Natural killer cell (primary cell): ENCODE data around the gene ZNF655. TPM values are rescaled to one million over a fixed set of nuclear protein-coding genes. Genes with fewer than 3 reads are reported as not detected.

Source experiments
- ATAC-seq, 3 donors: fragments of 150-1000 bp in 2 of 3; fragments of 200-7000 bp in 1 of 3; cut with Tn5 transposase; 1 replicate in 1 of 3; 2 replicates in 2 of 3; pipeline ENCODE4 v1.10.0; 2021; ENCODE audit warnings: mild to moderate bottlenecking in 2 of 3, moderate library complexity in 2 of 3
- DNase-seq, 2 donors: peaks; one replicate each; pipeline versions ENCODE4 v3.0.0 to v3.0.0-alpha.2; 2013 to 2021; ENCODE audit warnings: mixed read lengths in 1 of 2
- H3K27ac ChIP-seq: one replicate; pipeline ENCODE4 v1.5.1; 2013; ENCODE audit warnings: mild to moderate bottlenecking, low read length
- H3K27me3 ChIP-seq: one replicate; pipeline ENCODE4 v1.6.1; 2013; ENCODE audit warnings: low read length; ENCODE audit not compliant: control insufficient read depth, insufficient read depth
- H3K36me3 ChIP-seq: one replicate; pipeline ENCODE4 v1.6.1; 2013; ENCODE audit warnings: low read length; ENCODE audit not compliant: control insufficient read depth, insufficient read depth
- H3K4me1 ChIP-seq: one replicate; pipeline ENCODE4 v1.6.1; 2013; ENCODE audit warnings: low read length; ENCODE audit not compliant: control insufficient read depth, insufficient read depth
- H3K4me3 ChIP-seq: one replicate; pipeline ENCODE4 v1.5.1; 2013; ENCODE audit warnings: low read length
- H3K9me3 ChIP-seq: one replicate; pipeline ENCODE4 v1.6.1; 2013; ENCODE audit warnings: low read length; ENCODE audit not compliant: control insufficient read depth, insufficient read depth
- H3K27ac Mint-ChIP-seq, 2 donors: one replicate each; pipeline ENCODE4 v1.8.0; 2022; ENCODE audit warnings: mild to moderate bottlenecking in 2 of 2, mixed read lengths in 2 of 2, moderate library complexity in 1 of 2
- H3K27me3 Mint-ChIP-seq, 2 donors: one replicate each; pipeline ENCODE4 v1.8.0; 2022; ENCODE audit warnings: low read depth in 2 of 2, mixed read lengths in 2 of 2
- H3K36me3 Mint-ChIP-seq: one replicate; pipeline ENCODE4 v1.8.0; 2022; ENCODE audit warnings: mixed read lengths
- H3K4me1 Mint-ChIP-seq, 2 donors: one replicate each; pipeline ENCODE4 v1.8.0; 2022; ENCODE audit warnings: mixed read lengths in 2 of 2
- H3K4me3 Mint-ChIP-seq: one replicate; pipeline ENCODE4 v1.8.0; 2022; ENCODE audit warnings: mild to moderate bottlenecking, moderate library complexity, mixed read lengths
- H3K9me3 Mint-ChIP-seq, 2 donors: one replicate each; pipeline ENCODE4 v1.8.0; 2022; ENCODE audit warnings: mixed read lengths in 2 of 2
- WGBS: methylation state at CpG from one replicate; pipeline ENCODE4 v1.1.7; 2013; ENCODE audit warnings: missing lambda C conversion rate; ENCODE audit not compliant: insufficient coverage; 5-methylcytosine and 5-hydroxymethylcytosine counted together
- intact Hi-C: fragments of 100-400 bp; cut with micrococcal nuclease; formaldehyde crosslinking; loops from one replicate; pipeline ENCODE4 v1.14.2; 2022
- total RNA-seq, 4 donors: library from RNA; stranded (reverse); fragments of 120-200 nt in 1 of 4; gene quantifications; one replicate each; pipeline versions ENCODE4 v1.2.3 to v1.2.4, GENCODE V29; 2013 to 2022
- TF ChIP-seq, protein P1 (sequence below): fragments of 200-600 bp; IDR thresholded peaks from one replicate; pipeline ENCODE4 v1.8.0; 2022; ENCODE audit warnings: antibody characterized with exemption

Gene ZNF655
- total RNA-seq, 3 donors from 2014 or later (not counting 1 experiment from before 2014, with no cell fraction given): 171 to 214 (median 196) TPM

DNA sequence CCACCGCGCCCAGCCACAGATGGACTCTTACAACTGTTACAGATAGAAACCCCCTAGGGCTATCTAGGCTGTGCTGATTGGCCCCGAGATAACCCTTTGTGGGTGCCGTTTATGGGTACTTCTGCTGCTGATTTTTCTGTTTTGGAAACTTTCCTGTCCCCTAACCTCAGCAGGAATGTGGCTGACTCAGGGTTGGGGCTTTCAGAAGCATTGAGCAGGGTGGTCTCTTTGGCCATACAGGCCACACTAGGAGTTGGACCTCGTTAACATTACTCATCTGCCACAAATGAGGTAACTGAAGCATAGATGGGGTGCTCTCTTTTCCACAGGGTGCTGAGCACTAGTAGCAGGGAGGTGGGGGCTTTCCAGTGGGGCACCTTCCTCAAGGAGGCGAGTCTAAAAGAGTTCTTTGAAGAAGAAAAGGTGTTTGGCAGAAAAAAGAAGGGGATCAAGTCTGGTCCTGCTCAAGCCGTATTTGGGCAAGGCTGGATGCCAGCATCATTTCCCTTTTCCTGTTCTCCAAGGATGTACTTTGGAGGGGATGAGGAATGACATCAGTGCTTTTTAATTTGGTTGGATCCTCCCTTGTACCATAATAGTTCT lies 64.8 kb downstream of the ZNF655 start:
- no peak overlapping the region for H3K4me3 ChIP-seq
- Mint-ChIP-seq H3K27me3 (no peaks in the 10 kb centered on the region), H3K4me1 (peaks cover 32 to 48% of the 10 kb centered on the region in 2 donors), H3K4me3 (peak overlapping the region; percentile 78), H3K36me3 (peaks cover 11% of the 10 kb centered on the region), H3K27ac (peak overlapping the region; percentile 85 to 89), H3K9me3 (no peaks in the 10 kb centered on the region)
- DNase-seq: peak in 1 of 2 donors; percentile 57
- no peak overlapping the region for H3K27ac ChIP-seq
- ATAC-seq: no peak
- H3K9me3 ChIP-seq: no peaks in the 10 kb centered on the region
- intact Hi-C loops: no loop called here
- TF ChIP-seq, protein P1, sequence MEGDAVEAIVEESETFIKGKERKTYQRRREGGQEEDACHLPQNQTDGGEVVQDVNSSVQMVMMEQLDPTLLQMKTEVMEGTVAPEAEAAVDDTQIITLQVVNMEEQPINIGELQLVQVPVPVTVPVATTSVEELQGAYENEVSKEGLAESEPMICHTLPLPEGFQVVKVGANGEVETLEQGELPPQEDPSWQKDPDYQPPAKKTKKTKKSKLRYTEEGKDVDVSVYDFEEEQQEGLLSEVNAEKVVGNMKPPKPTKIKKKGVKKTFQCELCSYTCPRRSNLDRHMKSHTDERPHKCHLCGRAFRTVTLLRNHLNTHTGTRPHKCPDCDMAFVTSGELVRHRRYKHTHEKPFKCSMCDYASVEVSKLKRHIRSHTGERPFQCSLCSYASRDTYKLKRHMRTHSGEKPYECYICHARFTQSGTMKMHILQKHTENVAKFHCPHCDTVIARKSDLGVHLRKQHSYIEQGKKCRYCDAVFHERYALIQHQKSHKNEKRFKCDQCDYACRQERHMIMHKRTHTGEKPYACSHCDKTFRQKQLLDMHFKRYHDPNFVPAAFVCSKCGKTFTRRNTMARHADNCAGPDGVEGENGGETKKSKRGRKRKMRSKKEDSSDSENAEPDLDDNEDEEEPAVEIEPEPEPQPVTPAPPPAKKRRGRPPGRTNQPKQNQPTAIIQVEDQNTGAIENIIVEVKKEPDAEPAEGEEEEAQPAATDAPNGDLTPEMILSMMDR: no peak
- no peaks in the 10 kb centered on the region for H3K27me3 ChIP-seq
- H3K36me3 ChIP-seq: peaks cover 89% of the 10 kb centered on the region
- peaks cover 28% of the 10 kb centered on the region for H3K4me1 ChIP-seq
- 83% methylated on average over 7 of the region's 7 CpGs for WGBS

DNA sequence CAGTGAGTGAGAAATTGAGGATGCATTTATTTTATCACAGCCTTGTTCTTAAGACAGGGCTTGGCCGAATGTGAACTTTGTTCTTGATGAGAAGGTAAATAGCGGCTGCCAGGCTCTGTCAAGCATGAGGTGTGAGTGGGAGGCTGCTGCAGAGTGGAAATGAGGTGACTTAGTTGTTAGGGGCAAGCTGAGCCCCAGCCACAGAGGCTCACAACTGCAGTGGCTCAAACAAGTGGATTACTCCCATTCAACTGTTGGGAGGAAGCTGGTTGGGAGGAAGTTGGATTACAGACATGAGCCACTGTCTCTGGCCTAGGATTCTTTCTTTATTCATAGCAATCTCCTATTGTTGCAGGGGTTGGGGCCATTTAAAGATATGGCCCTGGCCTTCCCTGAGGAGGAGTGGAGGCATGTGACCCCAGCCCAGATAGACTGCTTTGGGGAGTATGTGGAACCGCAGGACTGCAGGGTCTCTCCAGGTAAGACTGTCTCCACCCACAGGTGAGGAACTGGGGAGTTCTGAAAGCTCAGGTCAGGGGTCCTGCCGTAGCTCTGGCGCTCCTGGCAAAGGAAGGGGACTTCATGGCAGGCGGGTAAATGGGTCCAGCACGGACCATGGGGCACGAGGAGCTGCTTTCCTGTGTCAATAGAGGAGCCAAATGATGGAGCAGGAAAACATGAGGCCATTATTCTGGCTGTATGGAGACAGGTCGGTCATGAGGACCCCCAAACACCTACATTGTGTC lies 65.4 kb downstream of the ZNF655 start:
- H3K4me1 Mint-ChIP-seq: peaks cover 29 to 42% of the 10 kb centered on the region in 2 donors
- peak overlapping the region; percentile 85 to 89 for H3K27ac Mint-ChIP-seq
- intact Hi-C loops: no loop called here
- H3K4me1 ChIP-seq: peaks cover 28% of the 10 kb centered on the region
- H3K27me3 ChIP-seq: no peaks in the 10 kb centered on the region
- DNase-seq: peak in 1 of 2 donors; percentile 55
- ATAC-seq: peak; percentile 2 to 13 (median 11)
- H3K36me3 Mint-ChIP-seq: peaks cover 16% of the 10 kb centered on the region
- no peaks in the 10 kb centered on the region for H3K9me3 ChIP-seq
- peak overlapping the region; percentile 64 for H3K27ac ChIP-seq
- no peak overlapping the region for H3K4me3 ChIP-seq
- no peaks in the 10 kb centered on the region for H3K9me3 Mint-ChIP-seq
- peak overlapping the region; percentile 78 for H3K4me3 Mint-ChIP-seq
- TF ChIP-seq, protein P1: no peak
- 79% methylated on average over 9 of the region's 9 CpGs for WGBS
- H3K36me3 ChIP-seq: peaks cover 90% of the 10 kb centered on the region
- H3K27me3 Mint-ChIP-seq: no peaks in the 10 kb centered on the region

DNA sequence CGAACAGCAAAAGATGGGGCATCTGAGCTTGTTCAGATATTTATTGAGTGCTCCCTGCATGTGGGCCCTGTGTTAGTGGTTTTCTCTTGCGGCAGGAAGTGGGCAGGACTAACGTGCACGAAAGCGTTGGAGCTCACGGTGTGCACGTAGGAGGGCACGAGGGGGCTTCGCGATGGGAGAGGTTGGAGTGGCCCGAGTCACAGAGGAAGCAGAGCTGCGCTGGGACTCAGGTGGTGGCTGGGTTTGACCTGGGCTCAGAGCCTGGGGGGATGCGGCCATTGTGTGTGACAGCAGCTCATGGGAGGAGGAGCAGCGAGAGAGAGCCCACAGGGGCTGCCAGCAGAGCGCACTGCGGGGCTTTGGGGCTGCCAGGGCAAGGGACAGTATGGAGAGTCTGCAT lies 66.0 kb downstream of the ZNF655 start:
- TF ChIP-seq, protein P1: no peak
- no peaks in the 10 kb centered on the region for H3K27me3 ChIP-seq
- WGBS: 35% methylated on average over 16 of the region's 16 CpGs
- H3K9me3 ChIP-seq: no peaks in the 10 kb centered on the region
- peaks cover 89% of the 10 kb centered on the region for H3K36me3 ChIP-seq
- H3K4me1 ChIP-seq: peaks cover 28% of the 10 kb centered on the region
- Mint-ChIP-seq H3K27me3 (no peaks in the 10 kb centered on the region), H3K27ac (peak overlapping the region; percentile 85 to 89), H3K36me3 (peaks cover 16% of the 10 kb centered on the region), H3K9me3 (no peaks in the 10 kb centered on the region), H3K4me1 (peaks cover 29 to 36% of the 10 kb centered on the region in 2 donors), H3K4me3 (peak overlapping the region; percentile 78)
- intact Hi-C loops: no loop called here
- ATAC-seq: peak; percentile 86 to 93 (median 90)
- DNase-seq: peak; percentile 52 to 93
- peak overlapping the region; percentile 64 for H3K27ac ChIP-seq
- no peak overlapping the region for H3K4me3 ChIP-seq
